Medulla oblongata (tissue), 1 donor: ENCODE data around the gene DCLK1.

Source experiments
- DNase-seq: peaks from one replicate; pipeline ENCODE4 v3.0.0-alpha.2; 2015; ENCODE audit errors: extremely low spot score

DCLK1 gene

GRCh38 chr13:35789335-35790165 is 341.6 kb downstream of the DCLK1 start:
- peak; percentile 68 for DNase-seq

DNA sequence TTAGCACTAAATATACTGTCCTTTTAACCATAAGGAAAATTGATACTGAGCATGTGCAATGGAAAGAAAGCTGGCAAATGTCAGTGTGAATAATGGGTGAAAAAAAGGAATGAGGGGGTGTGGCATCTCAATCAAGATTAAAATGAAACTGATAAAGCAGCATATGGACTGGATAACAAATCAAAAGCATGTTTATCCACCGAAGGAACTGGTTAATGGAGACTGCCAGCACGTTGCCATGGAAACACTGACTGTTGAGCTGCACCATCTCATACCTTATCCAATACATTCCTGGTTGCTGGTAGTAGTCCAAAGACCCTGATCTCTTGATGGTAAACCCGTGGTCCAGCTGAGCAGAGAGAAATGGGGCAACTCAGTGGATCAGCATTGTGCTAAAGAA is 343.2 kb downstream of the DCLK1 start:
- no peak for DNase-seq

- peak; percentile 25 for DNase-seq
These were observed 345.4 kb downstream of the DCLK1 start for GRCh38 chr13:35785576-35786303.

- no peak for DNase-seq
These were observed 346.8 kb downstream of the DCLK1 start for GRCh38 chr13:35784286-35784951.

DNA sequence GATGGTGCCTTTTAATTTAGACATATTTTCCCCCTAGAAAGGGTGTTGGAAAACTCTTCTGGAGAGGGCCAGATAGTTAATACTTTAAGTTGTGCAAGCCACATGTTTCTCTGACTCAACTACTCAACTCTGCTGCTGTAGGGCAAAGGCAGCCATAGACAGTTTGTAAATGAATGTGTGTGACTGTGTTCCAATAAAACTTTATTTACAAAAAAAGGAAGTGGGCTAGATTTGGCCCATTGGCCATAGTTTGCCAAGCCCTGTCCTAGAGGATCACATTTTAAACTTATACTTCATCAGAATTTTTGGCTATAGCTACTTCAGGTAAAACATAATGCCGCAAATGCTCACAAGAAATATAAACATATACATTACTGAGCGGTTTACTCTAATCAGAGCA is 348.4 kb downstream of the DCLK1 start:
- no peak for DNase-seq

DNA sequence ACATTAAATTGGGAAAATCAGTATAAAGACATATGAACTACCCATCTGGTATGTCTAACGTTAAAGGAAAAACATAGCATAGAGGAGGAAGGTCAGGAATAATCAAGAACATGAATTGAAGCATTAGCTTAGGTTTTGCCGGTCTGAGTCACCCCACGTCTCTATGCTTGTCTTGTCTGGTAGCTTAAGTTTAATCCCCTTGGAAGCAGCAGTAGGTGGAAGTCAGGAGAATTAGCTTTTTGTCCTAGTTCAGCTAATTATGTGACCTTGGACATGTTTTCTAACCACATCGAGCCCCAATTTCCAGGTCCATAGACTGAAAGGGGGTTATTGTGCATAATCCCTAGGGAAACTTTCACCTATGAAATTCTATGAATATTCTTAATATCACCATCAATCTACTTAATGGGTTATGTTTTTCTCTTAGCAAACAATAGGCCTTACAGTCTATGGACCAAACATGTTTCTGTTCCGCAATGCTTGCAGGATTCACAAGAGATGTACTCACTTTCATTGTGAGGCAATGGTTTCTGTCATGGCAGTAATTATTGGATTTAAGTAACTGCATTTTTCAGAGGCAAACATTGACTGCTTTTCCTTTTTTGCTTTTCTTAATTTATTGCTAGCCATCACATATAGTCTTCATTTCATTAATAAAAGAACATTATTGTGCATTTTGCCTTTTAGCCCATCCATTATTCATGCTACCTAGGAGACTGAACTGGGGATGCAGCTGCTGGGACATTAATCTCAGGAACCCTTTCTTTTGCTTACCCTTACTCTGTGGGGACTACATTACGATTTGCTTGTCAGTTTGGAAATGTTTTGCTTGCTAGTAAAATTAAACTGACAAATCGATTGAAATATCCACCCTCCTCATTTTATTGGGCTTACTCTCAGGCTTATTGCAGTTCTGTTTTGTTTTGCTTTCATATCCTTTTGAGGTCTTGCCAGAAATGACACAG is 349.9 kb downstream of the DCLK1 start:
- DNase-seq: no peak

- no peak for DNase-seq
These were observed 350.6 kb downstream of the DCLK1 start for GRCh38 chr13:35780613-35781012.

GRCh38 chr13:35771898-35772297 is 359.3 kb downstream of the DCLK1 start:
- DNase-seq: no peak

GRCh38 chr13:35770756-35771297 is 360.4 kb downstream of the DCLK1 start:
- DNase-seq: no peak

DNA sequence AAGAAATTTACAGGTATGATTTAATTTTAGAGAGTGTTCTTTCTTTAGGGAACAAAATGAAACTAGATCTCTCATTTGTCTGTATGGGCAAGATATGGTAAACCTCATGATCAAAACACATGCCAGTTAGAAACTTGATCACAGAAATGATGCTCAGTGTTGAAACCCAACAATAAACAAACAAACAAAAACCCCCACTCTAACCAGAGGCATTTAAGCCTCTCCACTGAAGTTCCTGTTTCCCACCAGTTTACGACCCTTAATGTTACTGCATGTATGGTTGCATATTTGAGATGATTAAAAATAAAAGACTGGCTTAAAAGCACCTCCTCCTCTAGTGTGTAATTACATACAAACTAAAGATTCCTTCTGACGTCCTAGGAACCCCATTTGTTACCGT is 361.4 kb downstream of the DCLK1 start:
- no peak for DNase-seq

DNA sequence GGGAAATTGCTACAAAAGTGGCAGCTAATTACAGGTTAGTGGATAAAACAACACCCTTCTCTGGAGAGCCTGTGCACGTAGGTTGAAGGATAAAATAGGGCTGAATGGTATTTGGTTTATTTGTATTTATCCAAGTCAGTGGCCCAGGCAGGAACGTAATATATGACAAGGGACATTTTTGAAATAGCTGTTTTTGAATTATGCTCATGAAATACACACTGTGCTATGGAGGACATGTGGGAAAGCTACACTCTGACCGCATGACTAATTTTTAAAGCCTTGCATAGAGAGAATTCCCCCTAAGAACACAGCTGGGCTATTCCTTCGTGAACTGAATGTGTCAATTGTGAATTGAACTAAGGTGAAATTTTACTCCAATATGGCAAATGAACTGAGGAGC is 362.6 kb downstream of the DCLK1 start:
- DNase-seq: no peak

- no peak for DNase-seq
These were observed 363.1 kb downstream of the DCLK1 start for GRCh38 chr13:35768073-35768472.

GRCh38 chr13:35767256-35767976 is 363.8 kb downstream of the DCLK1 start:
- DNase-seq: no peak

- no peak for DNase-seq
These were observed 364.5 kb downstream of the DCLK1 start for GRCh38 chr13:35766663-35767062.

DNA sequence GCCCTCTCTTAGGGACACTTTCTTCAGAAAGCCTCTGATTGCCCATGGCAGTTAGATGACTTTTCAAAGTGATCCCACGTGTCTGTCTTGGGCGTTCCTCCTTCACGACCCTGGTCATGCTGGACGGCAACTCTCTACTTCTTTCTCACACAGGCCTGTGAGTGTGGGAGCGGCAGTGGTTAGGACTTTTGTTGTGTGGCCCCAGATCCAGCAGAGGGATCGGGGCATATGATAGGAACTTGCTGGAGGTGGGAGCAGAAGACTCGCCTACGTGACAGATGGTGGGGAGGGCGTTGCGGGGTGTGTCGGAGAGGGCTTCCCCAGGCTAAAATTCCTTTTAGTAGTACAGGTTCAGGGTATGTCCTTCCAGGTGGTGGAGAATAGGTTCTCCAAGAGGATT is 365.2 kb downstream of the DCLK1 start:
- no peak for DNase-seq

- no peak for DNase-seq
These were observed 365.8 kb downstream of the DCLK1 start for GRCh38 chr13:35765366-35765765.

- no peak for DNase-seq
These were observed 366.7 kb downstream of the DCLK1 start for GRCh38 chr13:35764326-35765015.

DNA sequence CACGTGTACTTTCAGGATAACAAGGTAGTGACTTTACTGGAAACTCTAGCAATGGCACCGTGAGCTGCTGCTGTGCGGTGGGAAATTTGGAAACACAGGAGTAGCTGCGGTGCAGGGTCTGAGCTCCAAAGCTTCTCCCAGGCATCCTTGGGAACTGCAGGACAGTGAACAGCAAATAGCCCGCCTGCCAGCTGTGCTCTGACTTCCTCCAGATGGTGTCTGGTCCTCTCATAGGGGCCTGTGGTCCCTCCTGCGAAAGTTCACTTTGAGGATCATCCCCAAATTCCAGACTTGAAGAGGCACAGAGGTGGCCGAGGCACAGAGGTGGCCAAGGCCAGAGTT is 367.4 kb downstream of the DCLK1 start:
- no peak for DNase-seq

- no peak for DNase-seq
These were observed 368.0 kb downstream of the DCLK1 start for GRCh38 chr13:35763060-35763781.
